Mucosa of stomach (tissue), 1 donor: ENCODE results near the gene DEGS1.

Experiments used
- H3K27me3 ChIP-seq: one replicate; pipeline ENCODE4 v1.7.0; 2013; ENCODE audit warnings: mild to moderate bottlenecking, low read length; ENCODE audit not compliant: control insufficient read depth, insufficient read depth
- H3K36me3 ChIP-seq: one replicate; pipeline ENCODE4 v1.7.0; 2013; ENCODE audit warnings: low read length; ENCODE audit not compliant: control insufficient read depth, insufficient read depth
- H3K4me1 ChIP-seq: one replicate; pipeline ENCODE4 v1.7.0; 2013; ENCODE audit warnings: mild to moderate bottlenecking, low read length; ENCODE audit not compliant: control insufficient read depth, insufficient read depth
- H3K4me3 ChIP-seq: one replicate; pipeline ENCODE4 v1.7.0; 2013; ENCODE audit warnings: low read length
- H3K9ac ChIP-seq: one replicate; pipeline ENCODE4 v1.7.0; 2013; ENCODE audit warnings: mild to moderate bottlenecking, low read length, moderate library complexity
- H3K9me3 ChIP-seq: one replicate; pipeline ENCODE4 v1.7.0; 2013; ENCODE audit warnings: mild to moderate bottlenecking, low read length, moderate library complexity; ENCODE audit not compliant: control insufficient read depth
- donor health status: Pancreatic carcinoma.

DEGS1 gene

GRCh38 chr1:224168859-224169380 lies 14.1 kb upstream of the DEGS1 start:
- no peak overlapping the region for H3K9ac ChIP-seq
- peaks cover 8% of the 10 kb centered on the region for H3K4me1 ChIP-seq
- H3K9me3 ChIP-seq: no peaks in the 10 kb centered on the region
- H3K4me3 ChIP-seq: no peak overlapping the region
- H3K27me3 ChIP-seq: no peaks in the 10 kb centered on the region
- H3K36me3 ChIP-seq: no peaks in the 10 kb centered on the region

DNA sequence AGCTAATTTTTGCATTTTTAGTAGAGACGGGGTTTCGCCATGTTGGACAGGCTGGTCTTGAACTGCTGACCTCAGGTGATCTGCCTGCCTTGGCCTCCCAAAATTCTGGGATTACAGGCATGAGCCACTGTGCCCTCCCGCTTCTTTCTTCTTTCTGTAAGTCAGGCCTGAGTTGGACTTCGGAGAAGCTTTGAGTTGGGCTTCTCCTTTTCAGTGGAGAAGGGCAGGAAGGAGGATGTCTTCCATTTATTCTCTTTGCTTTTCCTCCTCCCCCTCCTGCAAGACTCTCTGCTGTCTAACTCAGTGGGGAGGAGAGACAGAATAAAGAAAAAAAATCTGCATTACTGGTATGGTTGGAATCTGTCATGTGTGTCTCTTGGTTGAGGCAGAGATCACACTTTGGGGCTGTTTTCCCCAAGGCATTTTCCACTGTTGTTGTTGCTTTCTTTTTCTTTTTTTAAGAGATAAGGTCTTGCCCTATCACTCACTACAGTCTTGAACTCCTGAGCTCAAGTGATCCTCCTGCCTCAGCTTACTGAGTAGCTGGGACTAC lies 13.2 kb upstream of the DEGS1 start:
- Histone ChIP-seq H3K36me3 (no peaks in the 10 kb centered on the region), H3K9me3 (no peaks in the 10 kb centered on the region), H3K4me1 (peaks cover under 1% of the 10 kb centered on the region), H3K4me3 (no peak overlapping the region), H3K27me3 (no peaks in the 10 kb centered on the region), H3K9ac (no peak overlapping the region)

DNA sequence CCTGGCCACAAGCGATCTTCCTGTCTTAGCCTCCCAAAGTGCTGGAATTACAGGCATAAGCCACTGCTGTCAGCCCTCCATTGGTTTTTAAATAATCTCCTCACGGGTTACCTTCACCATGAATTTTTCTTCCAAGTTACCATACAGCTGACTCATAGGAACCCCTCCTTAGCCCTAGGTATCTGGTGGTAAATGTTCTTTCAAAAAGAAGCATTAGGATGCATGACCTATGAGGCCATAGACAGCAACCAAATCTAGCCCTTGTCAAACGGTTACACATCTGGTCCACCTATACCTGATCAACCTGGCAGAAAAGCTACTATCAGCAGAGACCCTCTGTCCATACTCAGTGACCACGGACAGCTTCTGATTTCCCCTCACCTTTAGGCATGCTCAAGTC lies 12.7 kb upstream of the DEGS1 start:
- no peaks in the 10 kb centered on the region for H3K4me1 ChIP-seq
- H3K36me3 ChIP-seq: no peaks in the 10 kb centered on the region
- H3K9ac ChIP-seq: no peak overlapping the region
- H3K9me3 ChIP-seq: no peaks in the 10 kb centered on the region
- no peak overlapping the region for H3K4me3 ChIP-seq
- no peaks in the 10 kb centered on the region for H3K27me3 ChIP-seq

DNA sequence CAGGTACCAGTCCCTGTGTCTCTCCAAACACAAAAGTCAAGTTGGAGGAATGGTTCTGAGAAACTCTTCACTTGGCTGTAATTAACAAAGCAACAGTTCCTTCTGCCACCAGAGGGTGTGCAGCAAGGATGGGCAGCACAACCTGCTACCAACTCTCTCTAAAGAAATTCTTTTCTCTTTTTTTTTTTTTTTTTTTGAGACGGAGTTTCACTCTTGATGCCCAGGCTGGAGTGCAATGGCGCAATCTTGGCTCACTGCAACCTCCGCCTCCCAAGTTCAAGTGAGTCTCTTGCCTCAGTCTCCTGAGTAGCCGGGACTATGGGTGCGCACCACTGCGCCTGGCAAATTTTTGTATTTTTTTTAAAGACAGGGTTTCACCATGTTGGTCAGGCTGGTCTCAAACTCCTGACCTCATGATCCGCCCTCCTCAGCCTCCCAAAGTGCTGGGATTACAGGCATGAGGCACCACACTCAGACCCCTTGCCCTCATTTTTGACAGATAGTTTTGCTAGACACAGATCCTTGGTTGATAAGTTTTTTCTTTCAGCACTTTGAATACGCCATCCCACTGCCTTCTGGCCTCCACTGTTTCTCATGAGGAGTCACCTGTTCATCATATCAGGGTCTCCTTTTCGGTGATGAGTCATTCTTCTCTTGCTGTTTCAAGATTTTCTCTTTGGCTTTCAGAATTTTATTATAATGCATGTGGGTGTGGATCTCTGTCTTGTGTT lies 12.1 kb upstream of the DEGS1 start:
- H3K4me1 ChIP-seq: no peaks in the 10 kb centered on the region
- H3K9ac ChIP-seq: no peak overlapping the region
- H3K9me3 ChIP-seq: no peaks in the 10 kb centered on the region
- no peaks in the 10 kb centered on the region for H3K36me3 ChIP-seq
- H3K4me3 ChIP-seq: no peak overlapping the region
- H3K27me3 ChIP-seq: no peaks in the 10 kb centered on the region

DNA sequence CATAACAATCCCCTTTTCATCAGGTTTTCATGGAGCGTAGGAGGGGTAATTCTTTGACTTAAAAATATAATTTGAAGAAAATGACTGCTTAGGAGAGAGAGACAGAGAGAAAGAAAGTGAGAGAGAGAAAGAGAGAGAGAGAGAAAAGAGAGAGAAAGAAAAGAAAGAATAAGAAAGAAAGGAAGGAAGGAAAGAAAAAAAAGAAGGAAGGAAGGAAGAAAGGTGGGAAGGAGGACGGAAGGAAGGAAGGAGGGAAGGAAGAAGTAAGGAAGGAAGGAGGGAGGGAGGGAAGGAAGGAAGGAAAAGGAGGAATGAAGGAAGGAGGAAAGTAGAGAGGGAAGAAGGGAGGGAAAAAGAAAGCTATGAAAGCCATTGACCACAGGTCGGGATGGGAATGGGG lies 10.8 kb upstream of the DEGS1 start:
- Histone ChIP-seq H3K27me3 (no peaks in the 10 kb centered on the region), H3K9me3 (no peaks in the 10 kb centered on the region), H3K4me1 (no peaks in the 10 kb centered on the region), H3K36me3 (no peaks in the 10 kb centered on the region), H3K4me3 (no peak overlapping the region), H3K9ac (no peak overlapping the region)

GRCh38 chr1:224173523-224173922 lies 9.5 kb upstream of the DEGS1 start:
- Histone ChIP-seq H3K4me3 (no peak overlapping the region), H3K9ac (no peak overlapping the region), H3K36me3 (no peaks in the 10 kb centered on the region), H3K9me3 (no peaks in the 10 kb centered on the region), H3K4me1 (no peaks in the 10 kb centered on the region), H3K27me3 (no peaks in the 10 kb centered on the region)

DNA sequence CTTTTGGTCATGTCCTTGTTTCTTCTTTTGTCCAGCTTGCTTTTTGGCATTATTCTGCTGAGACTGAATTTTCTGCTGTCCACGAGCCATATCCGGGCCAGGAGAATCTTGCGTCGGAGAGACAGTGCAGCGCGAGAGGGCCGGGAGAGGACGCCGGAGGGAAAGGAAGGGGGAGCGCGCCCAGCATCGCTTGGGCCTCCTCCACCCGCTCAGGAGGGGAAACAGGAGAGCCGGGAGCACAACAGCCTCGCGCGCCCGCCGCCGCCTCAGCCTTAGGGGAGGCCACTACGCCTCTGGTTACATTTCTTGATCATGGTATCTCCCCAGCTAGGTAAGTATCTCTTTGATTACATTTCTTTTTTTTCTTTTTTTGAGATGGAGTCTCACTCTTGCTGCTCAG lies 7.4 kb upstream of the DEGS1 start:
- Histone ChIP-seq H3K36me3 (no peaks in the 10 kb centered on the region), H3K4me1 (no peaks in the 10 kb centered on the region), H3K27me3 (no peaks in the 10 kb centered on the region), H3K9me3 (no peaks in the 10 kb centered on the region), H3K9ac (no peak overlapping the region), H3K4me3 (no peak overlapping the region)

DNA sequence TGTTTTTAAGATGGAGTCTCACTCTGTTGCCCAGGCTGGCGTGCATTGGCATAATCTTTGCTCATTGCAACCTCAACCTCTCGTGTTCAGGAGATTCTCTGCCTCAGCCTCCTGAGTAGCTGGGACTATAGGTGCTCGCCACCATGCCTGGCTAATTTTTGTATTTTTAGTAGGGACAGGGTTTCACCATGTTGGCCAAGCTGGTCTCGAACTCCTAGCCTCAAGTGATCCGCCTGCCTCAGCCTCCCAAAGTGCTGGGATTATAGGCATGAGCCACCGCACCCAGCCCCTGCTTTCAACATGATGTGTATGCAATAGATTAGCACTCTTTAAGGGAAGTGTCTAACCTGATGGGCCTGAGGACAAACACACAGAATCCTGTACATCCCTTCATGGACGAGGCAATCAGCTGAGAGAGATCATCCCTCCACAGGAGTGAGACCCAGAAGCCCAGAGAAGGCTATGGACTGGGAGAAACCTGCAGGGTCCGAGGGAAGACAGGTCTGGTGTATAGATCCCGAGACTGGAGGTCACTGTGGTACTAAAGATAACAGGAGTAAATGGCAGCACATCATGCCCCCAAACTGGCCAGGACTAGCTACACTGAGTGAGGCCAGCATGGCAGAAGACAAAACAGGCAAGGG lies 5.6 kb upstream of the DEGS1 start:
- no peaks in the 10 kb centered on the region for H3K9me3 ChIP-seq
- H3K4me3 ChIP-seq: no peak overlapping the region
- H3K4me1 ChIP-seq: peaks cover 5% of the 10 kb centered on the region
- H3K36me3 ChIP-seq: no peaks in the 10 kb centered on the region
- no peaks in the 10 kb centered on the region for H3K27me3 ChIP-seq
- H3K9ac ChIP-seq: no peak overlapping the region

GRCh38 chr1:224178894-224179293 lies 4.1 kb upstream of the DEGS1 start:
- Histone ChIP-seq H3K36me3 (no peaks in the 10 kb centered on the region), H3K9me3 (no peaks in the 10 kb centered on the region), H3K4me3 (no peak overlapping the region), H3K9ac (no peak overlapping the region), H3K4me1 (peaks cover 5% of the 10 kb centered on the region), H3K27me3 (no peaks in the 10 kb centered on the region)

GRCh38 chr1:224180783-224181452 lies 2.1 kb upstream of the DEGS1 start:
- Histone ChIP-seq H3K9me3 (no peaks in the 10 kb centered on the region), H3K9ac (no peak overlapping the region), H3K36me3 (no peaks in the 10 kb centered on the region), H3K27me3 (no peaks in the 10 kb centered on the region), H3K4me1 (peaks cover 5% of the 10 kb centered on the region), H3K4me3 (no peak overlapping the region)

DNA sequence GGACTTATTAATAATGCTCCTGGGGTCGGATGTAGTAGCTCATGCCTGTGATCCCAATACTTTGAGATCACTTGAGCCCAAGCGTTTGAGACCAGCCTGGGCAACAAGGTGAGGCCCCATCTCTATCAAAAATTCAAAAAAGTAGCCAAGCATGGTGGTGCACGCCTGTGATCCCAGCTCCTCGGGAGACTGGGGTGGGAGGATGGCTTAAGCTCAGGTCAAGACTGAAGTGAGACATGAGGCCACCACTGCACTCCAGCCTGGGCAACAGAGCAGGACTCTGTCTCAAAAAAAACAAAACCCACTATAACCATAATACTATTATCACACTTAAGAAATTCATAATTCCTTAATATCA lies 1.6 kb upstream of the DEGS1 start:
- Histone ChIP-seq H3K9me3 (no peaks in the 10 kb centered on the region), H3K36me3 (no peaks in the 10 kb centered on the region), H3K4me3 (no peak overlapping the region), H3K9ac (no peak overlapping the region), H3K27me3 (no peaks in the 10 kb centered on the region), H3K4me1 (peaks cover 5% of the 10 kb centered on the region)
